GM12891 (cell line): ENCODE measurements around the gene IFT81.

Experiments used
- PAX5 ChIP-seq: IDR thresholded peaks from 2 replicates; pipeline ENCODE4 v1.6.1; 2011; ENCODE audit warnings: low read length, moderate library complexity, mild to moderate bottlenecking; ENCODE audit not compliant: insufficient read depth, severe bottlenecking
- POLR2A ChIP-seq: IDR thresholded peaks from 2 replicates; pipeline ENCODE4 v1.6.1; 2011; ENCODE audit warnings: low read depth, low read length, control low read depth
- POLR2AphosphoS5 ChIP-seq: IDR thresholded peaks from 2 replicates; pipeline ENCODE4 v1.6.1; 2011; ENCODE audit warnings: low read depth, low read length, control low read depth
- POU2F2 ChIP-seq: IDR thresholded peaks from 2 replicates; pipeline ENCODE4 v1.6.1; 2011; ENCODE audit warnings: low read depth, mild to moderate bottlenecking, control low read depth, low read length, moderate library complexity
- SPI1 ChIP-seq: IDR thresholded peaks from 2 replicates; pipeline ENCODE4 v1.6.1; 2011; ENCODE audit warnings: low read depth, low read length, control low read depth
- TAF1 ChIP-seq: IDR thresholded peaks from 2 replicates; pipeline ENCODE4 v1.6.1; 2011; ENCODE audit warnings: low read depth, low read length, control low read depth

DNA sequence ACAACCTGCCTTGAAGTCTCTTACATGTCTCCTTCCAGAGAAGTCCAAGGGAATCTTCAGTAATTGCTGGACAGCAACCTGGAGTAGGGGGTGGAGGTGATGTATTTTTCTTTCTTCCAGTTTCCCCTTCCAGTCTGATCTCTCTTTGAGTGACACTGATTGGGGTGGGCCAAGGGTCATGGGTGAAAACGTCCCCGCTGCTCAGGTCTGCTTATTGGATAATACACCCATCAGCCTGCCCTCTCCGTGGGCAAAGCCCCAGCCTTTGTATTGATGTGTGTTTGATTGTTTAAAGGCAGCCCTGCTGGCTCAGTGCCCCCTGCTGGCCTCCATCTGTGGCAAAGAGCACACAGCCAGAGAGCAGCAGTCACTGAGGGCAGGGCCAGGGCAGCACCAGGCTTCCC lies 121.2 kb downstream of the IFT81 start:
- TF ChIP-seq POLR2AphosphoS5, result no peak
- TF ChIP-seq POLR2A, result no peak
- TF ChIP-seq TAF1, result no peak
- no peak for TF ChIP-seq SPI1
- no peak for TF ChIP-seq POU2F2
- no peak for TF ChIP-seq PAX5
